Right lung (tissue), 5 donors: ENCODE results near the gene STK32A. TPM values are rescaled to one million over a fixed set of nuclear protein-coding genes. Genes with fewer than 3 reads are reported as not detected.

ENCODE experiments used
- DNase-seq, 2 donors: peaks; one replicate each; pipeline ENCODE4 v3.0.0-alpha.2; 2013
- polyA plus RNA-seq, 5 donors: library from polyadenylated mRNA; unstranded; fragments of 120-200 nt; gene quantifications; one replicate each; pipeline versions ENCODE4 v1.2.1 to v1.2.3, GENCODE V29; 2013; ENCODE audit warnings: inconsistent platforms in 1 of 5, low replicate concordance in 1 of 5; ENCODE audit not compliant: insufficient read length in 5 of 5, insufficient read depth in 1 of 5

STK32A gene
- polyA plus RNA-seq, 5 donors, result 1.5 to 7.5 (median 4.3) TPM

GRCh38 chr5:147245381-147246165 lies 10.7 kb downstream of the STK32A start:
- DNase-seq, result no peak

DNA sequence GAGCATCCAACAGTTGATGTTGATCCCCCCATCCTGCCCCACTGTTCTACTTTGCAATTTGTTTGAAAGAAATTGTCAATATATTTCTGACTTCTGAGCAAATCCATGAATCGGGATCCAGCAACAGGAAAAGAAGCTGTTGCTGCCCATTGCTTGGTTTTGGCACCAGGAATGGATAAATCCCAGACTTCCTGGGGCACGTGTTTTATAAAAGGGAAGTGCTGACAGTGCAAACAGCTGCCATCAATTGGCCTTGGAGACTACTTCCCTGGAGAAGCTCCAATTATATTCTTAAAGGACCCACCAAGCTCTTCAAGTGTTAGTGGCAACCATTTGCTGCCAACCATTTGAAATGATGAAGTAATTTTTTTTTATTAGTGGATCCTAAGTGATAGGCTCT lies 13.7 kb downstream of the STK32A start:
- DNase-seq, result no peak

DNA sequence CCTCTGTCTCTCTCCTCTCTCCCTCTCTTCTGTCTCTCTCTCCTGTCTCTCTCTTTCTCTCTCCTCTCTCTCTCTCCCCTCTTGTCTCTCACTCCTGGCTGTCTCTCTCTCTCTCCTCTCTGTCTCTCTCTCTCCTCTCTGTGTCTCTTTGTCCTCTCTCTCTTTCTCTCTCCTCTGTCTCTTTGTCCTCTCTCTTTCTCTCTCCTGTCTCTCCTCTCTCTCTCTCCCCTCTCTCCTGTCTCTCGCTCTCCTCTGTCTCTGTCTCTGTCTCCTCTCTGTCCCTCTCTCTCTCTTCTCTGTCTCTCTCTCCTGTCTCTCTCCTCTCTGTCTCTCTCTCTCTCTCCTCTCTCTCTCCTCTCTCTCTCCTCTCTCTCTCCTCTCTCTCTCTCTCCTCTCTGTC lies 25.0 kb downstream of the STK32A start:
- DNase-seq, result no peak

GRCh38 chr5:147267082-147267832 lies 32.4 kb downstream of the STK32A start:
- DNase-seq, result no peak

GRCh38 chr5:147276497-147276896 lies 41.7 kb downstream of the STK32A start:
- DNase-seq, result no peak

DNA sequence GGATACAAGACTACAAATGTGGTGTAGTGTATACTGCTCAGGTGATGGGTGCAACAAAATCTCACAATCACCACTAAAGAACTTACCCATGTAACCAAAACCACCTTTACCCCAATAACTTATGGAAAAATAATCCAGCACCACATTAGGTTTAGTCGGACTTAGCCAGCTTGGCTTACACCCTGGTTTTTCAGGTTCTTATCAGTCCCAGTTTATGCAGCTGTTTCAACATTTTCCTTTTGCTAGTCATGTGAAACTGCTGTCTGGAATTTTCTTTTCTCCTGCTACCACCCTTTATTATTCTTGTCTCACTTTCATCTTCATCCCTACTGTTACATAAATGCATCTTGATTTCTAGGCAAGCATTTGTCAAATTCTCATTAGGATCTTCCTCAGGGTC lies 51.5 kb downstream of the STK32A start:
- no peak for DNase-seq

DNA sequence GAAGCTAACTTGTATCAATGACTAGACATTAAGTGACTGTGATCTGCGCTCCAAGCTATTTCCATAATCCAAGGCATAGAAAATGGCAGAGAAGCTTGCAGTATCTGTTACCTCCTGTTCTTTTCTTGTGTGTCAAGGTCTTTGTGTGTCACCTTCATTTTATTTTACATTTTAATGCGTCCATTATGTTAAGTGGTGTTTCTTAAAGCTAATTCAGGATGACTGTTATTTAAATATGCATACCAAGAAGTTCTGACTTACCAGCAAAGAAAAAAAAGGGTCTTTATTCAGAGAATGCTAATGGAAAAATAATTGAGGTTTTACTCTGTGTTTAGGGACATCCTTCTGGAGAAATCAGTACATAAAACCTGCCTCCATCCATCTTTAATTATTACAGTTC lies 52.3 kb downstream of the STK32A start:
- DNase-seq, result no peak

GRCh38 chr5:147290261-147290660 lies 55.4 kb downstream of the STK32A start:
- no peak for DNase-seq

DNA sequence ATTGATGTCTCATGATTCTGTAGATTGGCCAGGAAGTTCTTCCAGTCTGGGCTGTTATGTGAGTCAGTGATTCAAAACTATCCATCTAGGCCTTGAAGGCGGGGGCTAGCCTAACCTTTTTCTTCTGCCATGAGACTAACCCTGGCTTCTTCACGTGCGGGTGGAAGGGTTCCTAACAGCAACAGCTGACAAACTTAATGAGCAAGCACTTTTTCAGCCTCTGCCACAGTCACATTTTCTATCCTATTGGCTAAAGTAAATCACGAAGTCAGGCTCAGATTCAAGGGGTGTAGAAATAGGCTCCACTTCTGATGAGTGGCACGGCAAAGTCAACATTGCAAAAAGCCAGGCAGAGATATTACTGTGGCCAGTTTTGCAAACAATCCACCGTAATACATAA lies 68.4 kb downstream of the STK32A start:
- DNase-seq, result no peak

DNA sequence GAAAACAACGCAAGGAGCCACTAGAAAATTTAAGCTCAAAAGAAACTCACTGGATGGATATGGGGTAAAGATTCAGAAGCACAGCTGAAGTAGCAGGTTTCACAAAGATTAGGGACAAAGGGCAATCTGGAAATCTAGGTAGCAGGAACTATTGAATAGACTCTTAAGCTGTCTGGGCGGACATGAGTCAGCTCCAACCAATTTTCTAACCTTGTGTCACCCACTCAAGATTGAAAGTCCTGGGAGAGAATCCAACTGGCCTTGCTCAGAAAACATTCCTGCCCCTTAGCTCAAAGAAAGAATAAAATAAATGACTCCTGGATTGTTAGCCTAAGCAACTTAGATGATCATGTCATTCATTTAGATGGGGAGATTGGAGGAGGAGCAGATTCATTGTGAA lies 69.2 kb downstream of the STK32A start:
- DNase-seq, result no peak

- DNase-seq, result no peak
Observed at GRCh38 chr5:147305147-147305546, 70.3 kb downstream of the STK32A start.

DNA sequence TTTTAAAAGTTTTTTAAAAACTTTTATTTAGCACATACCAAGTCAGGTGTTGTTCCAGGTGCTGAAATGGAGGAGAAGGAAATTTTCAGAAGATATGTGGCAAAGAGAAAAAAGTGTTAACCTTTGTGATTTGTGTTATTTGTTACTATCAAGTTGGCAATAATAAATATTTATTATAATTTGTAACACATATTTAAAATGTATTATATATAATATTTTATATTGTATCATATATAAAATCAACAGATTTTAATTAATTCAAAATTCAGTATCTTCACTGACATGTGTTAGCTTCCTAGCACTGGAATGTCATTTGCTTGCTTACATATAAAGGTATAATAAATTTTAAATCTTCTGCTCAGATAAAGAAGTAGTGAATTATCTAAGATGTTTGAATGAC lies 71.5 kb downstream of the STK32A start:
- DNase-seq, result no peak

DNA sequence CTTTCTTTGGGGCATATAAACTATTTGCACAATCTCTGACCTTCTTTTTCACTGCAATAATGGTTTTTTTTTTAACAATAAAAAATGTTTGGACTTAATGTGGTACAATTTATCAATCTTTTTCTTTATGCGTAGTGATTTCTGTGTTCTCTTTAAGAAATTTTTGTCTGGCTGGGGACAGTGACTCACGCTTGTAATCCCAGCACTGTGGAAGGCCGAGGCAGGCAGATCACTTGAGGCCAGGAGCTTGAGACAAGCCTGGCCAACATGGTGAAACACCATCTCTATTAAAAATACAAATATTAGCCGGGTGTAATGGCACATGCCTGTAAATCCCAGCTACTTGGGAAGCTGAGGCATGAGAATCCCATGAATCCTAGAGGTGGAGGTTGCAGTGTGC lies 72.3 kb downstream of the STK32A start:
- DNase-seq, result no peak

DNA sequence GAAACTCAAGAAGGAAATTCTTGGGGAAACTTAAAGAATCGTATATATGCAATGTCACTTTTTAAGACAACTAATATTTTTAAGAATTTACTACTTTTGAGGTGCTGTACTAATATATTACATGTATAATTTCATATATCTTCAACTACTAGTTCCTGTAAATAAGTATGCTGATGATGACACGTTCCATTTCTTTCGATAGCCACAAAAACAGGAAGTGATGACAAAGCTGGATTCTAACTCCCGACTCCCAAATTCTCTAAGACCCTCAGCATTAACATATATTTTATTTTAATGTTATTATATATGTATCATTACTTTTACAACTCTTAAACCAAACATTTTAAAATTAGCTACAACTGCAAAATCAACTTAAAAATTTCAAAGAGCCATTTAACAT lies 74.8 kb downstream of the STK32A start:
- no peak for DNase-seq

GRCh38 chr5:147310059-147310704 lies 75.4 kb downstream of the STK32A start:
- DNase-seq, result no peak

DNA sequence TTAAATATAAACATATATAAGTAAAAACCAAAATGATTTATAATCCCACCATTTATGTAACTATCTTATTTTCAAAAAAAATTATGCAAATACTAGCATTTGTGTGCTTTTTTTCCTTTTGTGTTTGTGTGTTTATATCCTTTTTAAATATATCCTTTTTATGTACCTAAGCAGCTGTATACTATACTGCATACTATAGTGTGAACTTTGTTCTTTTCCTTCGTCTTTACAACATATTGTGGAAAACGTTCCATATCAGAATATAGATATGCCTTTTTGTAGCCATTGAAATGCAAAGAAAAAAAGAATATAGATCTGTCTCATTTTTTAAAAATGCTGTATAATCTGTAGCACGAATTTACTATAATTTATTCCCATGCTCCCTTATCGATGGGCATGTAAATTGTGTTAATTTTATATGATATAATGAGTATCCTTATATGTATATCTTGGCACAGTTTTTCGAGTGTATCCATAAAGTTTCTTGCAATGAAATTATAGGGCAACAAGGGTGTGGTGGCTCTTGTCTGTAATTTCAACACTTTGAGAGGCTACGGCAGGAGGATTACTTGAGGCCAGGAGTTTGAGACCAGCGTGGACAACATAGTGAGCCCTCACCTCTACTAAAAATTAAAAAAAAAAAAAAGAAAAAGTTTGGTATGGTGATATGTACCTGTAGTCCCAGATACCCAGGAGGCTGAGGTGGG lies 83.3 kb downstream of the STK32A start:
- DNase-seq, result no peak

DNA sequence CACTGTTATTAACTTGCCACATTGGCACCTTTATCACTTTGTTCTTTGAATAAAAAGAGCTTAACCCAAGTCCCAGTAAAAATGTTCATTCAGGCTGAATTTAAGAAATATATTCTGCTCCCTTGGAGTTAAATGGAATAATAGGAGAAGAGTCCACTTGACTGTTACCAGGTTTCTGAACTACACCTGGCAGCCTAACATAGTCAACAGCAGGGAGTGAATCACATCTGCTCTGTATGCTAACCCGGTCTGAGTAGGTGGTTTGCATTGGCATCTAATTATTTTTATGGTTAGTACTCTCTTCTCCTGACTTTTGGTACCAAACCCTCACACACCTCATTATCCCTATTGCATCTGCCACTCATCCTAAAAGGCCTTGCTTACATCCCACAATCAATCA lies 86.7 kb downstream of the STK32A start:
- DNase-seq, result no peak

GRCh38 chr5:147327421-147327820 lies 92.6 kb downstream of the STK32A start:
- DNase-seq, result no peak

- DNase-seq, result no peak
Observed at GRCh38 chr5:147327905-147328304, 93.1 kb downstream of the STK32A start.

DNA sequence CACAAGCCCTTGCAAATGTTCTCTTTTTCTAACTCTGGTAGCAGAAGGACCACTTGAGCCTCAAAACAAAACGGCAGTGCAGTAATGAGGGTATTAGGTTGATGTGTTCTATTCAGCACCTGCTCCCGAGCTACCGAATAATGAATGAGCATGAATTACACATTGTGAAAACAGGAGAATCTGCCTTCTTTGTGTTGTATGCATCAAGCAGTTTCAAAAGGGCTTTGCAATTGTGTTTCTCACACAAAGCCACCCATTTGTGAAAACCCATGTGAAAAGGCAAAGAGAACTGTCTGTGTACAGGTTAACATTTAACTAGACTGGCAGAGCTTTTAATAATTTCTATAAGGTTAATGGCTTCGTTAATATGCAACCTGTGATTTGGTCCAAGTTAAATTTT lies 97.8 kb downstream of the STK32A start:
- no peak for DNase-seq

DNA sequence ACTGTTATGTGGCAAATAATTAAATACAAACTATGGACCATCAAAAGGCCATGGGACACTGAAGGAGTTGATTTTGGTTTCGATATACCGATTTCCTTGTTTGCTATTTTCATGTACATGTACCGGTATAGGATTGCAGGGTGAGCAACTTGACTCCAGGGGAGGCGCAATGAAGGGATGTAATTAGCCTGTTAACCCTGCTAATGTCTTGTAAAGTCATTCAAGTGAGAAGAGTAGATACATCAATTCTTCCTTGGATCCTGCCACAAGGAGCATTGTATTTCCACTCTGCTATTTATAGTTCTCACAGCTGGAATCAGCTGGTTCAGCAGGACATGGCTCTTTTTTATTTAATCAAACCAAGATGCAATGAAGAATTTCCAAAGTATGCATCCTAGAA lies 102.0 kb downstream of the STK32A start:
- DNase-seq, result no peak

DNA sequence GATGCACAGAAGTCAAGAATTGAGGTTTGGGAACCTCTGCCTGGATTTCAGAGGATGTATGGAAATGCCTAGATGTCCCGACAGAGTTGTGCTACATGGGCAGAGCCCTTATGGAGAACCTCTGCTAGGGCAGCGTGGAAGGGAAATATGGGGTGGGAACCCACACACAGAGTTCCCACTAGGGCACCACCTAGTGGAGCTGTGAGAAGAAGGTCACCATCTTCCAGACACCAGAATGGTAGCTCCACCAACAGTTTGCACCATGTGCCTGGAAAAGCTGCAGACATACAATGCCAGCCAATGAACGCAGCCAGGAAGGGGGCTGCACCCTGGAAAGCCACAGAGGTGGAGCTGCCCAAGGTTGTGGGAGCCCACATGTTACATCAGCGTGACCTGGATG lies 104.5 kb downstream of the STK32A start:
- DNase-seq, result no peak
